OCI-LY7 (cell line): ENCODE results near the gene SLC14A1. TPM values are rescaled to one million over a fixed set of nuclear protein-coding genes. Genes with fewer than 3 reads are reported as not detected.

Experiments used
- BruUV-seq: library from RNA; stranded (reverse); fragments of 400-500 nt; replicated peaks from 2 replicates; lab custom pipeline; 2021; lab: Mats Ljungman, UMichigan
- CTCF ChIA-PET: fragments of 300-600 bp; sonication (Branson Sonifier 250); formaldehyde crosslinking; loops from one replicate; lab custom pipeline; 2022; ENCODE audit warnings: antibody characterized with exemption; ENCODE audit not compliant: unreplicated experiment; lab: Charles Lee
- POLR2A ChIA-PET: fragments of 300-600 bp; sonication (Branson Sonifier 250); formaldehyde crosslinking; loops from one replicate; lab custom pipeline; 2022; ENCODE audit warnings: antibody characterized with exemption; lab: Charles Lee
- DNase-seq: peaks from one replicate; pipeline ENCODE4 v3.0.0-alpha.2; 2015; ENCODE audit warnings: low spot score
- H2AFZ ChIP-seq: fragments of 200-600 bp; sonication (generic), shearing (Covaris generic); 2 replicates; pipeline ENCODE4 v1.6.1; 2014; ENCODE audit warnings: mild to moderate bottlenecking, antibody characterized with exemption, low read length, moderate library complexity
- H3K27ac ChIP-seq: fragments of 200-600 bp; sonication (generic); 2 replicates; pipeline ENCODE4 v1.5.1; 2014; ENCODE audit warnings: mixed run types, low read depth, mild to moderate bottlenecking, moderate library complexity, low read length, inconsistent platforms; ENCODE audit not compliant: poor library complexity, severe bottlenecking
- H3K36me3 ChIP-seq: fragments of 200-600 bp; sonication (generic); 2 replicates; pipeline ENCODE4 v1.6.1; 2014; ENCODE audit warnings: mild to moderate bottlenecking, antibody characterized with exemption, low read length, moderate library complexity, mixed read lengths; ENCODE audit not compliant: insufficient read depth
- H3K4me1 ChIP-seq: fragments of 200-600 bp; sonication (generic); 2 replicates; pipeline ENCODE4 v1.5.1; 2014; ENCODE audit warnings: mild to moderate bottlenecking, low read length; ENCODE audit not compliant: insufficient read depth, poor library complexity, severe bottlenecking
- H3K4me2 ChIP-seq: fragments of 200-600 bp; sonication (generic); 2 replicates; pipeline ENCODE4 v1.6.1; 2014; ENCODE audit warnings: mild to moderate bottlenecking, low read length
- H3K4me3 ChIP-seq: fragments of 200-600 bp; sonication (generic); 2 replicates; pipeline ENCODE4 v1.5.1; 2014; ENCODE audit warnings: mild to moderate bottlenecking, low read depth, low read length; ENCODE audit not compliant: poor library complexity, severe bottlenecking
- H3K79me2 ChIP-seq: fragments of 200-600 bp; sonication (generic); 2 replicates; pipeline ENCODE4 v1.6.1; 2016; ENCODE audit warnings: low read depth, mild to moderate bottlenecking, low read length, moderate library complexity, mixed read lengths; ENCODE audit not compliant: insufficient read depth
- H3K9me2 ChIP-seq: fragments of 200-600 bp; sonication (generic); 2 replicates; pipeline ENCODE4 v1.6.1; 2016; ENCODE audit warnings: mild to moderate bottlenecking, low read length, mixed read lengths; ENCODE audit not compliant: insufficient read depth
- H3K9me3 ChIP-seq: fragments of 200-600 bp; sonication (generic); 2 replicates; pipeline ENCODE4 v1.6.1; 2014; ENCODE audit warnings: mild to moderate bottlenecking, mixed run types, low read length, mixed read lengths
- H4K20me1 ChIP-seq: fragments of 200-600 bp; sonication (generic); 2 replicates; pipeline ENCODE4 v1.6.1; 2014; ENCODE audit warnings: mild to moderate bottlenecking, antibody characterized with exemption, low read length, moderate library complexity, mixed read lengths; ENCODE audit not compliant: insufficient read depth
- CTCF ChIP-seq: fragments of 200-600 bp; sonication (generic); conservative IDR thresholded peaks from 2 replicates; pipeline ENCODE4 v1.5.1; 2014; ENCODE audit warnings: mild to moderate bottlenecking, antibody characterized with exemption, low read length, moderate library complexity, mixed read lengths
- EZH2phosphoT487 ChIP-seq: fragments of 200-600 bp; sonication (generic); IDR thresholded peaks from 2 replicates; pipeline ENCODE4 v1.6.1; 2018; ENCODE audit warnings: low read depth, borderline replicate concordance, mild to moderate bottlenecking, mixed run types, antibody characterized with exemption, low read length, moderate library complexity, mixed read lengths
- intact Hi-C: fragments of 100-400 bp; cut with micrococcal nuclease; formaldehyde crosslinking; loops from one replicate; pipeline ENCODE4 v1.10.0; 2022; ENCODE audit not compliant: unreplicated experiment
- total RNA-seq, 2 experiments: library from RNA; depleted of rRNA in 1 of 2; stranded (reverse); fragments of >200 nt in 1 of 2; shearing (Covaris generic) in 1 of 2; gene quantifications; 2 replicates each; pipeline ENCODE4 v1.2.3, GENCODE V29; 2014 to 2022

Gene SLC14A1
- total RNA-seq, 2 experiments from 2014 or later: 0.06 TPM; not detected in 1

DNA sequence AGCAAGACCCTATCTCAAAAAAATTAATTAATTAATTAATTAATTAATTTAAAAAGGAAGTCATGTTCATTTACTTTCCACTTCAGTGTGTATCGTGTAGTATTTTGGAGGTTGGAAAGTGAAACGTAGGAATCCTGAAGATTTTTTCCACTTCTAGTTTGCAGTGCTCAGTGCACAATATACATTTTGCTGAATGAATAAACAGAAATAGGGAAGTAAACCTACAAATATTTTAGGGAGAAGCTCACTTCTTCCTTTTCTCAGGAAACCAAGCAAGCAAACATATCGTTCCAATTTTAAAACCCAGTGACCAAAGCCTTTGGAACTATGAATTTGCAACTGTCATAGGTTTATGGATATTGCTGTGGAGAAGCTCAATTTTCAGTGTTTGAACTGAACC is 27.8 kb downstream of the SLC14A1 start:
- H3K36me3 ChIP-seq: no peaks in the 10 kb centered on the region
- TF ChIP-seq EZH2phosphoT487: no peak
- TF ChIP-seq CTCF: no peak
- no TSS peak for BruUV-seq
- H3K4me2 ChIP-seq: no peak overlapping the region
- DNase-seq: no peak
- no peaks in the 10 kb centered on the region for H3K9me3 ChIP-seq
- H3K4me3 ChIP-seq: no peak overlapping the region
- POLR2A ChIA-PET: interaction anchor here (0.7 kb wide), 1 partner anchor 23 kb away, joined by 5 read pairs; no protein-coding TSS in a partner anchor
- no peaks in the 10 kb centered on the region for H3K9me2 ChIP-seq
- no peak overlapping the region for H3K27ac ChIP-seq
- intact Hi-C loops: no loop called here
- H4K20me1 ChIP-seq: no peaks in the 10 kb centered on the region
- no peaks in the 10 kb centered on the region for H3K79me2 ChIP-seq
- CTCF ChIA-PET: no interaction called here
- no peaks in the 10 kb centered on the region for H3K4me1 ChIP-seq
- no peak overlapping the region for H2AFZ ChIP-seq

- no peaks in the 10 kb centered on the region for H3K79me2 ChIP-seq
- H3K4me2 ChIP-seq: no peak overlapping the region
- H3K9me3 ChIP-seq: no peaks in the 10 kb centered on the region
- no peak for DNase-seq
- H3K4me1 ChIP-seq: no peaks in the 10 kb centered on the region
- BruUV-seq: no TSS peak
- intact Hi-C loops: no loop called here
- TF ChIP-seq CTCF (no peak), EZH2phosphoT487 (no peak)
- no peak overlapping the region for H2AFZ ChIP-seq
- ChIA-PET CTCF (no interaction called here), POLR2A (no interaction called here)
- no peaks in the 10 kb centered on the region for H4K20me1 ChIP-seq
- no peak overlapping the region for H3K27ac ChIP-seq
- H3K9me2 ChIP-seq: no peaks in the 10 kb centered on the region
- no peak overlapping the region for H3K4me3 ChIP-seq
- H3K36me3 ChIP-seq: no peaks in the 10 kb centered on the region
Measured at GRCh38 chr18:45752681-45753080, 28.7 kb downstream of the SLC14A1 start.

GRCh38 chr18:45753286-45753685 is 29.3 kb downstream of the SLC14A1 start:
- ChIA-PET CTCF (no interaction called here), POLR2A (no interaction called here)
- no peak for TF ChIP-seq CTCF
- TF ChIP-seq EZH2phosphoT487: no peak
- H3K4me2 ChIP-seq: no peak overlapping the region
- H3K79me2 ChIP-seq: no peaks in the 10 kb centered on the region
- no peaks in the 10 kb centered on the region for H3K9me3 ChIP-seq
- H4K20me1 ChIP-seq: no peaks in the 10 kb centered on the region
- BruUV-seq: no TSS peak
- no peak overlapping the region for H3K4me3 ChIP-seq
- no peaks in the 10 kb centered on the region for H3K4me1 ChIP-seq
- intact Hi-C loops: no loop called here
- H3K36me3 ChIP-seq: no peaks in the 10 kb centered on the region
- no peaks in the 10 kb centered on the region for H3K9me2 ChIP-seq
- DNase-seq: no peak
- no peak overlapping the region for H2AFZ ChIP-seq
- H3K27ac ChIP-seq: no peak overlapping the region
